ENCODE data around the gene PRPSAP1. TPM values are rescaled to one million over a fixed set of nuclear protein-coding genes. Genes with fewer than 3 reads are reported as not detected.

The PRPSAP1 gene
- total RNA-seq, 2 experiments from 2014 or later: 10.8 to 12.1 TPM

DNA sequence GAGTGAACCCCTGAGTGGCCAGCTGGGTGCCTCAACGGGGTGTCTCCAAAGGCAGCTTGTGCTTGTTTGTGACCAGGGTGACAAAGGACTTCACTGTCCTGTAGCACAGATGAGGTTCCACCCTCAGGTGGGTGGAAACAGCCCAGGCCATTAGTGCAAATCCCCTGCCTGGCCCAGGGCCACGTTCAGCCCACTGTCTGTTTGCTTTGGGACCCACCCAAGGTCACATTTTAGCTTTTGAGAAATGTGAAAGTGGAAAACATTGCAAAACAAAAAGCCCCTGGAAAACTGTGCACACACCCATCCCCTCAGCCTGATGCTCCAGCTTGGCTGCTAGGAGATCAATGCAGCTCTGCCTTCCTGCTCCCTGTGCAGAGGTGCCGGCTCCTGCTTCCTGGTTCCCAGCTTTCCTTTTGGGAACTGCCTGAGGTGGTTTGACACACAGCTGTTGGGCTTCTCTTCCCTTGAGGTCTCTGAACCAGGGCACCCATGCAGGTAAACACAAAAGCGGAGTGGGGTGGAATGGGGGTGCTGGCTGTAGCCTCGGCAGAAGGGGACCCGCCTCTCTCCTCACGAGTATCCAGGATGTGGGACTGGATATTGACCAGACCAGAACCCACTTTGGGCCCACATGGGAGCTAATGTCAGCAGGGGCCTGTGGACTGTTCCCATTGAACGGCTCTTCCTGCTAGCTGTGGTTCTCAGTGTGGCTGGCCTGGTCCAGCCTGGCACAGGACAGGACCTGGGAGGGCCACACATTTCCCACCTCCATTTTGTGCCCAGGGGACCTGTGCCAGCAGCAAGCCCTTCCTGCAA, 22.8 kb upstream of the PRPSAP1 start:
- Mint-ChIP-seq H3K27ac (no peak overlapping the region), H3K36me3 (ENCODE audit: low read depth) (no peaks in the 10 kb centered on the region), H3K4me3 (no peak overlapping the region), H3K9me3 (no peaks in the 10 kb centered on the region), H3K27me3 (no peaks in the 10 kb centered on the region), H3K4me1 (ENCODE audit: low read depth) (no peaks in the 10 kb centered on the region)
- H3K36me3 ChIP-seq (ENCODE audit: insufficient read depth, low read length): no peaks in the 10 kb centered on the region
- ChIA-PET CTCF (interaction anchor here (0.8 to 1.3 kb wide), 2 partner anchors 9 to 21 kb away, joined by 3 to 4 read pairs; no protein-coding TSS in a partner anchor), POLR2A (interaction anchor here (1.3 kb wide), 1 partner anchor 9 kb away, joined by 3 read pairs; no protein-coding TSS in a partner anchor)
- H3K9me3 ChIP-seq (ENCODE audit: control insufficient read depth in 1 of 2, insufficient read depth in 1 of 2, low read length in 2 of 2): no peaks in the 10 kb centered on the region
- intact Hi-C loops (cut with DNase I, micrococcal nuclease): no loop called here
- DNase-seq (no peak), ATAC-seq (ENCODE audit: poor library complexity) (no peak)
- TF ChIP-seq, protein P1, sequence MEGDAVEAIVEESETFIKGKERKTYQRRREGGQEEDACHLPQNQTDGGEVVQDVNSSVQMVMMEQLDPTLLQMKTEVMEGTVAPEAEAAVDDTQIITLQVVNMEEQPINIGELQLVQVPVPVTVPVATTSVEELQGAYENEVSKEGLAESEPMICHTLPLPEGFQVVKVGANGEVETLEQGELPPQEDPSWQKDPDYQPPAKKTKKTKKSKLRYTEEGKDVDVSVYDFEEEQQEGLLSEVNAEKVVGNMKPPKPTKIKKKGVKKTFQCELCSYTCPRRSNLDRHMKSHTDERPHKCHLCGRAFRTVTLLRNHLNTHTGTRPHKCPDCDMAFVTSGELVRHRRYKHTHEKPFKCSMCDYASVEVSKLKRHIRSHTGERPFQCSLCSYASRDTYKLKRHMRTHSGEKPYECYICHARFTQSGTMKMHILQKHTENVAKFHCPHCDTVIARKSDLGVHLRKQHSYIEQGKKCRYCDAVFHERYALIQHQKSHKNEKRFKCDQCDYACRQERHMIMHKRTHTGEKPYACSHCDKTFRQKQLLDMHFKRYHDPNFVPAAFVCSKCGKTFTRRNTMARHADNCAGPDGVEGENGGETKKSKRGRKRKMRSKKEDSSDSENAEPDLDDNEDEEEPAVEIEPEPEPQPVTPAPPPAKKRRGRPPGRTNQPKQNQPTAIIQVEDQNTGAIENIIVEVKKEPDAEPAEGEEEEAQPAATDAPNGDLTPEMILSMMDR (IDR thresholded peaks at IDR 0.05): no peak
- H3K4me1 ChIP-seq (ENCODE audit: insufficient read depth, low read length): no peaks in the 10 kb centered on the region
- no peak overlapping the region for H3K27ac ChIP-seq (ENCODE audit: low read depth in 1 of 2, low read length in 2 of 2)
- no peaks in the 10 kb centered on the region for H3K27me3 ChIP-seq (ENCODE audit: control insufficient read depth in 1 of 2, insufficient read depth in 2 of 2, low read length in 2 of 2)
- no peak overlapping the region for H3K4me3 ChIP-seq (ENCODE audit: low read length)

DNA sequence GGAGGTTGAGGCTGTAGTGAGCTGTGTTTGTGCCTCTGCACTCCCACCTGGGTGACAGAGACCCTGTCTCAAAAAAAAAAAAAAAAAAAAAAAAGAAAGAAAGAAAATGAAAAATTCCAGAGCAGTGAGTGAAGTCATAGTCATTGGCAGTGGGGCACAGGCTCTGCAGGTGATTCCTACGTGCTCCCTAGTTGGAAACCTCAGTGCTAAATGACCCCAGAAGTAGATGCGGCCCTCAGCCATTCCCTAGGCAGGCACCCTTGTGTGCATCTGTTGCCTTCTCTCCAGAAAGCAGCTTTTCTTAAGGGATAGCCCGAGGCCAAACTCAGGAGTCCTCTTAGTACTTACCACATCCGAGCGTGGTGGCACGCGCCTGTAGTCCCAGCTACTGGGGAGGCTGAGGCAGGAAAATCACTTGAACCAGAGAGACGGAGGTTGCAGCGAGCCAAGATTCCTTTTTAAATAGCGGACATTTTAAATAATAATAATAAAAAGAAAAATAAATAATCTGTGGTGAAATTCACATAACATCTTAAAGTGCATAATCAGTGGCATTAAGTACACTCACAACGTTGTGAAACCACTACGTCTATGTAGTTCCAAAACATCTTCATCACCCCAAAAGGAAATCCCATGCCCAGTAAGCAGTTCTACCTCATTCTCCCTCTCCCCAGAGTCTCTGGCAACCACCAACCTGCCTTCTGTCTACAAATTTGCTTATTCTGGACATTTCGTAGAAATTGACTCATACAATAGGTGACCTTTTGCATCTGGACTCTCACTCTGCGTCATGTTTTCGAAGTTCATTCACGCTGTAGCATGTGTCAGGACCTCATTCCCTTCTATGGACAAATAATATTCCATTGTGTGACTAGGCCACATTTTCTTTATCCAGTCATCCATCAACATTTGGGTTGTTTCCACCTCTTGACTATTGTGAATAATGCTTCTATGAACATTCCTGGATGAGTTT, 18.2 kb upstream of the PRPSAP1 start:
- Histone ChIP-seq H3K36me3 (ENCODE audit: insufficient read depth, low read length) (no peaks in the 10 kb centered on the region), H3K4me3 (ENCODE audit: low read length) (no peak overlapping the region), H3K27me3 (ENCODE audit: control insufficient read depth in 1 of 2, insufficient read depth in 2 of 2, low read length in 2 of 2) (no peaks in the 10 kb centered on the region), H3K9me3 (ENCODE audit: control insufficient read depth in 1 of 2, insufficient read depth in 1 of 2, low read length in 2 of 2) (no peaks in the 10 kb centered on the region), H3K27ac (ENCODE audit: low read depth in 1 of 2, low read length in 2 of 2) (no peak overlapping the region), H3K4me1 (ENCODE audit: insufficient read depth, low read length) (no peaks in the 10 kb centered on the region)
- H3K36me3 Mint-ChIP-seq (ENCODE audit: low read depth): no peaks in the 10 kb centered on the region
- no peak overlapping the region for H3K4me3 Mint-ChIP-seq
- TF ChIP-seq, protein P1 (IDR thresholded peaks at IDR 0.05): no peak
- no peaks in the 10 kb centered on the region for H3K4me1 Mint-ChIP-seq (ENCODE audit: low read depth)
- no peaks in the 10 kb centered on the region for H3K27me3 Mint-ChIP-seq
- H3K27ac Mint-ChIP-seq: no peak overlapping the region
- ChIA-PET CTCF (interaction anchor here (0.7 to 1.1 kb wide), 2 partner anchors 10 to 109 kb away, joined by 3 to 6 read pairs; no protein-coding TSS in a partner anchor), POLR2A (no interaction called here)
- ATAC-seq (ENCODE audit: poor library complexity): no peak
- intact Hi-C loops (cut with DNase I, micrococcal nuclease): no loop called here
- H3K9me3 Mint-ChIP-seq: no peaks in the 10 kb centered on the region
- DNase-seq: no peak

DNA sequence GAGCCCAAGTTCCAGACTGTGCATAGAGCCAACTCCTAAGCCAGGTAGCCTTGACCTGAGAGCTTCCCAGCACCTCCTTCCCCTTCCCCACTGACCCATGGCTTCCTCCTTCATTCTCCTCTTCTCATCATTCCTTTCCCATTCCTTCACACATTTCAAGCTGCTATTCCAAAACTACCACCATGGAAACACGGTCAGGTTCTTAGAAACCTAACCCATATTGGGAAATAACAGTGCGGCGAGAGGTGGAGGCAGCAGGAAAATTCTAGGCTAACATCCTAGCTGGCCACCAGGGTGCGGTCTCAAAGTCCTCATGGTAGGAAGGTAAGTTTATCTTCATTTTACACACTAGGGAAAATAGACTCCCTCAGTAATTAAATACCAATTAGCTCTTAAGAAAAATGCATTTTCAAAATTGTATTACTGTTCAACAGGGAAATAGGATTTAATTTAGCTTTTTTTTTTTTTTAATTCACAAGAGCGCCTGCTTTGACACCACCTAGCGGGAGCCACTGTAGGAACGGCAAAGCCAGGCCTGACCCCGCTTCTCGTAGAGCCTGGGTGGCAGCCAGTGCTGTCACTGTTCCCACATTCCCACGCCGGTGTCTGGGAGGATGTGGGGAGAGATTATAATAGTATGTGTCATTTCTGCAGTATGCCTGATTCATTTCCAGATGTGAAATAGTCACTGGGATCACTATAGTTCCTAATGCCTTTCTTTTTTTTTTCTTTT, 16.7 kb upstream of the PRPSAP1 start:
- Histone ChIP-seq H3K4me1 (ENCODE audit: insufficient read depth, low read length) (no peaks in the 10 kb centered on the region), H3K27me3 (ENCODE audit: control insufficient read depth in 1 of 2, insufficient read depth in 2 of 2, low read length in 2 of 2) (no peaks in the 10 kb centered on the region), H3K4me3 (ENCODE audit: low read length) (no peak overlapping the region), H3K9me3 (ENCODE audit: control insufficient read depth in 1 of 2, insufficient read depth in 1 of 2, low read length in 2 of 2) (no peaks in the 10 kb centered on the region), H3K27ac (ENCODE audit: low read depth in 1 of 2, low read length in 2 of 2) (no peak overlapping the region), H3K36me3 (ENCODE audit: insufficient read depth, low read length) (no peaks in the 10 kb centered on the region)
- Mint-ChIP-seq H3K9me3 (no peaks in the 10 kb centered on the region), H3K27ac (no peak overlapping the region), H3K4me3 (no peak overlapping the region), H3K4me1 (ENCODE audit: low read depth) (no peaks in the 10 kb centered on the region), H3K27me3 (no peaks in the 10 kb centered on the region), H3K36me3 (ENCODE audit: low read depth) (no peaks in the 10 kb centered on the region)
- TF ChIP-seq, protein P1 (IDR thresholded peaks at IDR 0.05): no peak
- intact Hi-C loops (cut with DNase I, micrococcal nuclease): no loop called here
- no peak for ATAC-seq (ENCODE audit: poor library complexity)
- DNase-seq: no peak
- ChIA-PET POLR2A (interaction anchor here (1.2 kb wide), 1 partner anchor 17 kb away, joined by 3 read pairs; the partner anchor contains the start of gene PRPSAP1), CTCF (interaction anchor here (0.8 to 2.3 kb wide), 4 partner anchors 8 to 38 kb away, joined by 3 to 11 read pairs (median 5); partner anchors contain the start of gene SPHK1)
